ENCODE measurements around the gene UQCC3.

- no peak for TF ChIP-seq POLR2A (IDR thresholded peaks at IDR 0.05; ENCODE audit: low read length)
- TF ChIP-seq GATA1 (IDR thresholded peaks at IDR 0.05; ENCODE audit: low read depth, low read length), result no peak
Measured at GRCh38 chr11:62646825-62647608, 24.5 kb upstream of the UQCC3 start.

All from erythroblast (primary cell).